Peyer's patch (tissue), 4 donors: ENCODE data around the gene TSGA10IP.

Experiments used
- POLR2A ChIP-seq, 2 donors: fragments of 450-650 bp; IDR thresholded peaks; one replicate each; pipeline ENCODE4 v1.5.1; 2017; ENCODE audit warnings: antibody characterized with exemption in 2 of 2, mild to moderate bottlenecking in 2 of 2, moderate library complexity in 2 of 2
- TF ChIP-seq, protein P1 (sequence below), 6 experiments: fragments of 450-650 bp in 4 of 6; fragments of 200-600 bp in 2 of 6; sonication (generic) in 1 of 6; IDR thresholded peaks; one replicate each; pipeline ENCODE4 v1.5.1; 2017 to 2019; ENCODE audit warnings: antibody characterized with exemption in 6 of 6, mild to moderate bottlenecking in 3 of 6, moderate library complexity in 1 of 6

DNA sequence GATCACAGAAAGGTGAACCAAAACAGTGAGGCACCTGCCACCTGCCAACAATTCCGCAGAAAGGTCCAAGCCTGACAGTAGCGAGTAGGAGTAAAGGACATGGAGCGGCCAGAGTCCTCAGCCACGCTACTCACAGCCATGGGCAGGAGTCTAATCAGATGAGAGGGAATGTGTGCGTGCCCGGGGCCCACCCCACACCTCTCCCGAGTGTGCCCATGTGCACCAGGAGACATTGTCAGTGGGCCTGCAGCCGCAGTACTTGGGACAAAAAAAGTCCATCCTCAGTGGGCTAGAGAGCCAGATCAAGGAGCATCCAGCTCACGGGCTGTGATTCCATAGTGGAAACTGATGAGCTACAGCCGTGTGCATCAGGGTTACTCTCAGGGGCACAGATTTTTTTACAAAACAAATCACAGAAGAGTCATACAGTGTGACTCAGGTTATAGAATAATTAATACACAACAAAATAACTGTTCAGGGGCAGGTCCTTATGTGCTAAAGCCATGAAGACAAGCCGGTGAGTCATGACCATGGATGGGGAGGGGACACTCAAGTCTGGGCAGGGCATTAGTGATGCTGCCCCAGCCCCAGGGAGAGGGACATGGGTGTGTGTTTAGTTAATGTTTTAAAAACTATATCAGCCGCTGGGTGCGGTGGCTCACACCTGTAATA, 28.3 kb downstream of the TSGA10IP start:
- TF ChIP-seq, protein P1, sequence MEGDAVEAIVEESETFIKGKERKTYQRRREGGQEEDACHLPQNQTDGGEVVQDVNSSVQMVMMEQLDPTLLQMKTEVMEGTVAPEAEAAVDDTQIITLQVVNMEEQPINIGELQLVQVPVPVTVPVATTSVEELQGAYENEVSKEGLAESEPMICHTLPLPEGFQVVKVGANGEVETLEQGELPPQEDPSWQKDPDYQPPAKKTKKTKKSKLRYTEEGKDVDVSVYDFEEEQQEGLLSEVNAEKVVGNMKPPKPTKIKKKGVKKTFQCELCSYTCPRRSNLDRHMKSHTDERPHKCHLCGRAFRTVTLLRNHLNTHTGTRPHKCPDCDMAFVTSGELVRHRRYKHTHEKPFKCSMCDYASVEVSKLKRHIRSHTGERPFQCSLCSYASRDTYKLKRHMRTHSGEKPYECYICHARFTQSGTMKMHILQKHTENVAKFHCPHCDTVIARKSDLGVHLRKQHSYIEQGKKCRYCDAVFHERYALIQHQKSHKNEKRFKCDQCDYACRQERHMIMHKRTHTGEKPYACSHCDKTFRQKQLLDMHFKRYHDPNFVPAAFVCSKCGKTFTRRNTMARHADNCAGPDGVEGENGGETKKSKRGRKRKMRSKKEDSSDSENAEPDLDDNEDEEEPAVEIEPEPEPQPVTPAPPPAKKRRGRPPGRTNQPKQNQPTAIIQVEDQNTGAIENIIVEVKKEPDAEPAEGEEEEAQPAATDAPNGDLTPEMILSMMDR (IDR thresholded peaks at IDR 0.05) = no peak
- no peak for TF ChIP-seq POLR2A (IDR thresholded peaks at IDR 0.05)
